Aorta (tissue), 5 donors: Measurements from ENCODE around the gene JMJD7. TPM values are rescaled to one million over a fixed set of nuclear protein-coding genes. Genes with fewer than 3 reads are reported as not detected.
A peak's percentile ranks its signal among the peaks of the same experiment; 100 is the strongest.
"Not testable (repeated sequence)": the region's sequence is repeated elsewhere in the genome, so short reads cannot be mapped to it uniquely, and the experiment has no call there.

Experiments
- ATAC-seq: fragments of 200-7000 bp; cut with Tn5 transposase; one replicate; pipeline ENCODE4 v1.9.1; 2022; ENCODE audit warnings: moderate library complexity; ENCODE audit not compliant: low FRiP score
- DNase-seq, 2 donors: peaks; one replicate each; pipeline ENCODE4 v3.0.0-alpha.2; 2020
- H3K27ac ChIP-seq, 2 donors: one replicate each; pipeline ENCODE4 v1.5.1; 2013; ENCODE audit warnings: low read length in 2 of 2, mild to moderate bottlenecking in 2 of 2, moderate library complexity in 2 of 2, control low read depth in 1 of 2, inconsistent platforms in 1 of 2, low read depth in 1 of 2
- H3K27me3 ChIP-seq, 2 donors: one replicate each; pipeline ENCODE4 v1.6.1; 2013; ENCODE audit warnings: control low read depth in 1 of 2, low read length in 1 of 2, mild to moderate bottlenecking in 1 of 2, moderate library complexity in 1 of 2; ENCODE audit not compliant: insufficient read depth in 2 of 2, control insufficient read depth in 1 of 2
- H3K36me3 ChIP-seq, 2 donors: one replicate each; pipeline ENCODE4 v1.6.1; 2013; ENCODE audit warnings: control low read depth in 1 of 2, low read length in 1 of 2, mild to moderate bottlenecking in 1 of 2; ENCODE audit not compliant: insufficient read depth in 2 of 2, control insufficient read depth in 1 of 2
- H3K4me1 ChIP-seq, 2 donors: one replicate each; pipeline ENCODE4 v1.6.1; 2013; ENCODE audit warnings: low read length in 2 of 2, control low read depth in 1 of 2, mild to moderate bottlenecking in 1 of 2, moderate library complexity in 1 of 2; ENCODE audit not compliant: insufficient read depth in 2 of 2, control insufficient read depth in 1 of 2
- H3K4me3 ChIP-seq, 2 donors: one replicate each; pipeline ENCODE4 v1.5.1; 2013; ENCODE audit warnings: low read length in 2 of 2, control low read depth in 1 of 2, mild to moderate bottlenecking in 1 of 2
- H3K9me3 ChIP-seq: one replicate; pipeline ENCODE4 v1.6.1; 2013; ENCODE audit warnings: mild to moderate bottlenecking, low read length; ENCODE audit not compliant: control insufficient read depth
- WGBS, 2 donors: extraction: QIAGEN DNeasy Blood & Tissue Kit; methylation state at CpG; one replicate each; pipeline ENCODE4 v1.1.7; 2013; 5-methylcytosine and 5-hydroxymethylcytosine counted together
- intact Hi-C, 2 donors: fragments of 100-400 bp; cut with DNase I; formaldehyde crosslinking; loops; one replicate each; pipeline versions ENCODE4 v1.14.2 to v1.15.0; 2022
- polyA plus RNA-seq, 2 donors: library from polyadenylated mRNA; stranded (reverse); fragments of 200-250 nt; gene quantifications; one replicate each; pipeline ENCODE4 v1.2.3, GENCODE V29; 2013
- total RNA-seq, 2 donors: library from RNA; stranded (reverse); fragmentation: NEBNext Ultra II Directional; extraction: Animal tissue kit (Norgen Biotek cat#: 25700); gene quantifications; one replicate each; pipeline ENCODE4 v1.2.1, GENCODE V29; 2021
- donor health status: healthy with polysubstance abuse.
- donor health status: Bipolar disorder and iron deficiency.
- donor health status: DM: no; HTN: no; CAD: no.
- donor health status: DM: no; HTN: no; CAD: no.
- donor health status: DM: yes; HTN: yes; CAD: no.

JMJD7 gene
- total and polyA plus RNA-seq, 4 donors: 7.0 to 12.6 (median 10.0) TPM

GRCh38 chr15:41823502-41823901, 4.4 kb upstream of the JMJD7 start:
- H3K9me3 ChIP-seq: no peaks in the 10 kb centered on the region
- no peak overlapping the region for H3K4me3 ChIP-seq
- 89 to 92% methylated on average over 11 of the region's 11 CpGs for WGBS, 2 donors
- H3K27me3 ChIP-seq: no peaks in the 10 kb centered on the region
- no peak overlapping the region for H3K27ac ChIP-seq
- peaks cover 0 to 3% of the 10 kb centered on the region in 2 donors for H3K36me3 ChIP-seq
- ATAC-seq: no peak
- DNase-seq: no peak
- intact Hi-C loops: no loop called here
- H3K4me1 ChIP-seq: no peaks in the 10 kb centered on the region

- intact Hi-C loops: no loop called here
- no peaks in the 10 kb centered on the region for H3K4me1 ChIP-seq
- 92 to 93% methylated on average over 19 of the region's 19 CpGs for whole genome bisulfite sequencing, 2 donors
- no peaks in the 10 kb centered on the region for H3K27me3 ChIP-seq
- H3K27ac ChIP-seq: no peak overlapping the region
- ATAC-seq: no peak
- no peaks in the 10 kb centered on the region for H3K9me3 ChIP-seq
- H3K4me3 ChIP-seq: no peak overlapping the region
- H3K36me3 ChIP-seq: no peaks in the 10 kb centered on the region
- no peak for DNase-seq
These were observed 3.7 kb upstream of the JMJD7 start for GRCh38 chr15:41824062-41824745.

- DNase-seq: no peak
- H3K27ac ChIP-seq: no peak overlapping the region
- H3K4me3 ChIP-seq: no peak overlapping the region
- intact Hi-C loops: loop anchor here in 1 of 2 donors (5.0 kb wide), 1 partner anchor 72 kb away; no protein-coding TSS in a partner anchor
- WGBS, 2 donors: 87 to 88% methylated on average over 10 of the region's 10 CpGs
- no peaks in the 10 kb centered on the region for H3K4me1 ChIP-seq
- no peak for ATAC-seq
- H3K9me3 ChIP-seq: no peaks in the 10 kb centered on the region
- H3K36me3 ChIP-seq: no peaks in the 10 kb centered on the region
- H3K27me3 ChIP-seq: no peaks in the 10 kb centered on the region
These were observed 2.7 kb upstream of the JMJD7 start for GRCh38 chr15:41825145-41825544.

GRCh38 chr15:41825572-41826535, 2.0 kb upstream of the JMJD7 start:
- no peaks in the 10 kb centered on the region for H3K27me3 ChIP-seq
- intact Hi-C loops: loop anchor here in 1 of 2 donors (5.0 kb wide), 1 partner anchor 71 kb away; no protein-coding TSS in a partner anchor
- H3K36me3 ChIP-seq: no peaks in the 10 kb centered on the region
- H3K9me3 ChIP-seq: no peaks in the 10 kb centered on the region
- no peaks in the 10 kb centered on the region for H3K4me1 ChIP-seq
- H3K4me3 ChIP-seq: no peak overlapping the region
- H3K27ac ChIP-seq: no peak overlapping the region
- DNase-seq (no peak), ATAC-seq (no peak)
- 69 to 74% methylated on average over 13 of the region's 13 CpGs for WGBS, 2 donors

GRCh38 chr15:41827290-41827879, 507 bp upstream of the JMJD7 start:
- no peaks in the 10 kb centered on the region for H3K9me3 ChIP-seq
- intact Hi-C loops: loop anchor here in 1 of 2 donors (5.0 kb wide), 1 partner anchor 70 kb away; no protein-coding TSS in a partner anchor
- ATAC-seq (peak; percentile 8), DNase-seq (peak in 1 of 2 donors; percentile 66)
- 8 to 12% methylated on average over 35 to 37 of the region's 37 CpGs for WGBS, 2 donors
- H3K36me3 ChIP-seq: no peaks in the 10 kb centered on the region
- H3K4me3 ChIP-seq: peak overlapping the region; percentile 42 to 49
- no peaks in the 10 kb centered on the region for H3K27me3 ChIP-seq
- H3K27ac ChIP-seq: no peak overlapping the region
- no peaks in the 10 kb centered on the region for H3K4me1 ChIP-seq

DNA sequence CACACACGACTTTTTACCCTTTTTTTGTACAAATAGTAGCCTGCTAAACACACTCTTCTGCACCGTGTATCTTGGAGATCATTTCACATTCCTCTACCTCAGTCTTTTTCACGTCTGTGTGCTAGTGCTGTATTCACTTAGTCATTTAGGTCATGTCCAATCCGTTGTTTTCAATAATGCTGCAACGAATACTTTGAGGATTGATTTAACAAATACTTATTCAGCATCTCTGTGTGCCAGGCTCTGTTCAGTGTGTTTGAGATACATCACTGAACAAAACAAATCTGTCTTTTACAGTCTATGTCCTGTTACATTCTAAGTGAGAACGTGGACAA, 882 bp downstream of the JMJD7 start:
- H3K27ac ChIP-seq: no peak overlapping the region
- no peaks in the 10 kb centered on the region for H3K36me3 ChIP-seq
- intact Hi-C loops: loop anchor here in 1 of 2 donors (5.0 kb wide), 1 partner anchor 69 kb away; no protein-coding TSS in a partner anchor

GRCh38 chr15:41829959-41830646, 2.2 kb downstream of the JMJD7 start:
- ATAC-seq (no peak), DNase-seq (no peak)
- no peaks in the 10 kb centered on the region for H3K27me3 ChIP-seq
- H3K36me3 ChIP-seq: no peaks in the 10 kb centered on the region
- no peak overlapping the region for H3K4me3 ChIP-seq
- no peaks in the 10 kb centered on the region for H3K9me3 ChIP-seq
- H3K27ac ChIP-seq: no peak overlapping the region
- H3K4me1 ChIP-seq: no peaks in the 10 kb centered on the region
- intact Hi-C loops: loop anchor here (5.0 to 10.0 kb wide), 2 partner anchors 67 to 145 kb away; partner anchors contain the start of gene EHD4 (in 1 of the 2)
- 90% methylated on average over 13 of the region's 13 CpGs for WGBS, 2 donors

More for the DNA sequence above, 882 bp downstream of the JMJD7 start:
- Histone ChIP-seq H3K27me3 (no peaks in the 10 kb centered on the region), H3K4me3 (peak overlapping the region; percentile 5 to 53), H3K4me1 (no peaks in the 10 kb centered on the region), H3K9me3 (no peaks in the 10 kb centered on the region)
- DNase-seq (no peak), ATAC-seq (no peak)
- WGBS, 2 donors: 5 to 7% methylated on average over 6 of the region's 6 CpGs

DNA sequence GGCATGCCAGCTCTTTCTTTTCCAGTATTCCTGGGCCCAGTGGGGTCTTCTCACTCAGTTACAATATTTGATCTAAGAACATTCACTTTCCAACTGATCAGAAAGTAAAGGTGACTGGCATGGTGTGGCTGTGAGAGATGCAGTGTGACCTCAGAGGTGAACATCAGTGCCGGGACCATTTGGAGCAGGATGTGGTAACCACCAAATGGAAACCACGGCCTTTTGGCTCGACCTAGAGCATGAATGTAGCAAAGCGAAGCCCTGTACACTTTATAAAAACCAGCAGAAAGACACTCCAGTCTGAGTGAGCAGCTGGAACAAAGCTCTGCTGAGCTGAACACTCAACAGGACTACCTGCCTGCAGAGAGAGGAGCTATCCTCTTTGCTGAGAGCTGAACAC, 3.4 kb downstream of the JMJD7 start:
- not testable (repeated sequence) for ATAC-seq, H3K4me1 ChIP-seq, H3K27me3 ChIP-seq, H3K9me3 ChIP-seq, DNase-seq, H3K4me3 ChIP-seq, H3K36me3 ChIP-seq, H3K27ac ChIP-seq
- intact Hi-C loops: loop anchor here in 1 of 2 donors (10.0 kb wide), 1 partner anchor 144 kb away; the partner anchor contains the start of gene EHD4
- 88 to 89% methylated on average over 4 of the region's 4 CpGs for WGBS, 2 donors
